Measurements from ENCODE around the gene SDK1. TPM values are rescaled to one million over a fixed set of nuclear protein-coding genes. Genes with fewer than 3 reads are reported as not detected.

Gene SDK1
- total and polyA plus RNA-seq, 4 donors: 1.9 to 46.3 (median 12.4) TPM

DNA sequence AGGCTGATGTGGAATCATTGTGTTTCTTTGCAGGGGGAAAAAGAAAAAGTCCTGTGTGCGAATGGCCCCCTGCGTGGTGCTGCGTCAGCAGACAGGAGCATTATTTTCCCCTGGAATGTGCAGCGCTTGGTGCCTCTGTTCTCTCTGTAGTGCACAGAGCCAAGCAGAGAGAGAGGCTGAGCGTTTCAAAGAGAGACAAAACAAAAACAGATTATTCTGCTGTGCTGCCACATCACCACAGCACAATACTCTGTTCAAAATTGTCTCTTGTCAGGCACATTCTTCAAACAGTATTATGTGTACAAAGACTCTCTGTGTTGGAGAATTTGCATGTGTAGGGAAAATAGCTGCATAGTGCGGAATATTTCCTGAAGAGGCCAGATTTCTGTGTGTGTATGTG, 609.0 kb downstream of the SDK1 start:
- DNase-seq (no peak), ATAC-seq (ENCODE audit: low FRiP score) (no peak)
- Histone ChIP-seq H3K36me3 (ENCODE audit: control insufficient read depth in 1 of 2, insufficient read depth in 2 of 2, low read length in 1 of 2) (no peaks in the 10 kb centered on the region), H3K4me1 (ENCODE audit: control insufficient read depth in 1 of 2, insufficient read depth in 2 of 2, low read length in 2 of 2) (no peaks in the 10 kb centered on the region), H3K9me3 (ENCODE audit: control insufficient read depth, low read length) (no peaks in the 10 kb centered on the region), H3K27me3 (ENCODE audit: control insufficient read depth in 1 of 2, insufficient read depth in 2 of 2, low read length in 1 of 2) (no peaks in the 10 kb centered on the region), H3K27ac (ENCODE audit: low read depth in 1 of 2, low read length in 2 of 2) (no peak overlapping the region), H3K4me3 (ENCODE audit: low read length in 2 of 2) (no peak overlapping the region)
- 92 to 93% methylated on average over 6 of the region's 6 CpGs for WGBS, 2 donors
- intact Hi-C loops (cut with DNase I): no loop called here

DNA sequence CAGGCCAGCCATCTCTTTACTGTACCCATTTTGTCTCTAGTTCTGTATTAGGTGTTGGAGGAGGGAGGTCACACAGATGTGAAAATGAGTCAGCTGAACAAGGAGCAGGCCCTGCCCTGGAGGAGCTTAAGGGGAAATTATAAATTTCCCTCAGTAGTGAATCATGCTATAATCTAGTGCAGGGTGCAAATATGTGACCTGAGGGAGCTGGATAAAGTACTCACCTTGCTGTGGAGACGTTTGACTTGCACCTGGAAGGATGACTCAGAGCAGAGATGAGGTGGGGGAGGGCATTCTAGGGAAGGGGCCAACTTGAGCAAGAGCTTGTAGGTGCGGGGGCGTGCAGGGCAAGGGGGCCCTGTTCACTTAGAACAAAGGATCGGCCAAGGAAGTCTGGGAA, 610.6 kb downstream of the SDK1 start:
- ATAC-seq (ENCODE audit: low FRiP score) (no peak), DNase-seq (no peak)
- WGBS, 2 donors: 85 to 87% methylated on average over 4 of the region's 4 CpGs
- H3K4me3 ChIP-seq (ENCODE audit: low read length in 2 of 2): no peak overlapping the region
- H3K9me3 ChIP-seq (ENCODE audit: control insufficient read depth, low read length): no peaks in the 10 kb centered on the region
- no peaks in the 10 kb centered on the region for H3K36me3 ChIP-seq (ENCODE audit: control insufficient read depth in 1 of 2, insufficient read depth in 2 of 2, low read length in 1 of 2)
- no peaks in the 10 kb centered on the region for H3K4me1 ChIP-seq (ENCODE audit: control insufficient read depth in 1 of 2, insufficient read depth in 2 of 2, low read length in 2 of 2)
- intact Hi-C loops (cut with DNase I): no loop called here
- H3K27ac ChIP-seq (ENCODE audit: low read depth in 1 of 2, low read length in 2 of 2): no peak overlapping the region
- no peaks in the 10 kb centered on the region for H3K27me3 ChIP-seq (ENCODE audit: control insufficient read depth in 1 of 2, insufficient read depth in 2 of 2, low read length in 1 of 2)

DNA sequence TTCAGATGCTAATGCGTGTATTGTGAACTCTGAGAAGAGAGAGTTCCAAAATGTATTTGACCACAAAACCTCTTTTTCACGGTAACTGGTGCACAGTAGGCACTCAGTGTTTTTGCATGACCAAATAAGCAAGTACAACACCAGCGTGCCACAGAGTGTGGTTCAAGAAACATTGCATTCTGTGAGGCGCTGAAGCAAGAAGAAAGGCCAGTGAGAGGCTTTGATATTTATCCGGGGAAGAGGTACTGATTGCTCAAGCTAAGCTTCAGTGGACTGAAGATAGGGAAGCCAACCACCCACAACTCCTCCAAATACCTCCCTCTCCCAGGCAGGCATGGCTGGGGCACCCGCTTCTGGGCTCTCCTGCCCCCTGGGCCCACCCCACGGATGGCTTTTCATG, 611.2 kb downstream of the SDK1 start:
- 91% methylated on average over 7 of the region's 7 CpGs for WGBS, 2 donors
- DNase-seq (no peak), ATAC-seq (ENCODE audit: low FRiP score) (no peak)
- Histone ChIP-seq H3K36me3 (ENCODE audit: control insufficient read depth in 1 of 2, insufficient read depth in 2 of 2, low read length in 1 of 2) (no peaks in the 10 kb centered on the region), H3K4me3 (ENCODE audit: low read length in 2 of 2) (no peak overlapping the region), H3K27ac (ENCODE audit: low read depth in 1 of 2, low read length in 2 of 2) (no peak overlapping the region), H3K27me3 (ENCODE audit: control insufficient read depth in 1 of 2, insufficient read depth in 2 of 2, low read length in 1 of 2) (no peaks in the 10 kb centered on the region), H3K4me1 (ENCODE audit: control insufficient read depth in 1 of 2, insufficient read depth in 2 of 2, low read length in 2 of 2) (no peaks in the 10 kb centered on the region), H3K9me3 (ENCODE audit: control insufficient read depth, low read length) (no peaks in the 10 kb centered on the region)
- intact Hi-C loops (cut with DNase I): no loop called here

DNA sequence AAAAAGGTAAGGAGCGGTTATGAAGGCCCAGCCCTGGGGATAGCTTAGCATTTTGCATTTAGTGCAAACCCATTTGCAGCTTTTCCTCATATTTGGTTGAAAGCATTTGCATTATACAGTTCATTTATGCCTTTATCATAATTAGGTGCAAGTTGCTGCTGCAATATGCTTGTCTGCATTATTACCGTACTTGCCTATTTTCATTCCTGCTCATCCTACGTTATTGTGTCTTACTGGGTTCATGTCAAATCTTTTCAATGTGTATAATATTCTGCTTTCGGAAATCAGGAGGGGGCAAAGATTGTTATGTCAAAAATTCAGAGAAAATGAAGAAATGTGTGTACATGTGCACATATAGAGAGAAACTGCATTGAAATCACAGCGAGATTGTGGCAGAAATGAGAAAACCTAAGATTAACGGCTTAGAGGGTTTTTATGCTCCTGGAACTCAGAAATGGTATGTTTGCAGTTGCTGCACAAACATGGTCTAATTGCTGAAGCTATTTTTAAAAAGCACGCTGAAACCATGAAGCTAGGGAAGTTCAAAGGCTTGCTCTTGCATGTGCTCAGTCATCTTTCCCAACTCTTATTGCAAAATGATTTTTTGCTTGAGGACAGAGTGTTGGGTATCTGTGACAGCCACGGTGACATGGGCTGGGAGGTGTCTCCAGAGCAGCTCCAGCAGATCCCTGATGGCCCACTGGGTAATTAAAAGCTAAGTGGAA, 613.2 kb downstream of the SDK1 start:
- intact Hi-C loops (cut with DNase I): no loop called here
- 88 to 89% methylated on average over 8 of the region's 8 CpGs for WGBS, 2 donors
- H3K36me3 ChIP-seq (ENCODE audit: control insufficient read depth in 1 of 2, insufficient read depth in 2 of 2, low read length in 1 of 2): no peaks in the 10 kb centered on the region
- H3K4me3 ChIP-seq (ENCODE audit: low read length in 2 of 2): no peak overlapping the region
- no peaks in the 10 kb centered on the region for H3K9me3 ChIP-seq (ENCODE audit: control insufficient read depth, low read length)
- no peaks in the 10 kb centered on the region for H3K27me3 ChIP-seq (ENCODE audit: control insufficient read depth in 1 of 2, insufficient read depth in 2 of 2, low read length in 1 of 2)
- H3K4me1 ChIP-seq (ENCODE audit: control insufficient read depth in 1 of 2, insufficient read depth in 2 of 2, low read length in 2 of 2): no peaks in the 10 kb centered on the region
- no peak overlapping the region for H3K27ac ChIP-seq (ENCODE audit: low read depth in 1 of 2, low read length in 2 of 2)
- no peak for DNase-seq
- ATAC-seq (ENCODE audit: low FRiP score): no peak

DNA sequence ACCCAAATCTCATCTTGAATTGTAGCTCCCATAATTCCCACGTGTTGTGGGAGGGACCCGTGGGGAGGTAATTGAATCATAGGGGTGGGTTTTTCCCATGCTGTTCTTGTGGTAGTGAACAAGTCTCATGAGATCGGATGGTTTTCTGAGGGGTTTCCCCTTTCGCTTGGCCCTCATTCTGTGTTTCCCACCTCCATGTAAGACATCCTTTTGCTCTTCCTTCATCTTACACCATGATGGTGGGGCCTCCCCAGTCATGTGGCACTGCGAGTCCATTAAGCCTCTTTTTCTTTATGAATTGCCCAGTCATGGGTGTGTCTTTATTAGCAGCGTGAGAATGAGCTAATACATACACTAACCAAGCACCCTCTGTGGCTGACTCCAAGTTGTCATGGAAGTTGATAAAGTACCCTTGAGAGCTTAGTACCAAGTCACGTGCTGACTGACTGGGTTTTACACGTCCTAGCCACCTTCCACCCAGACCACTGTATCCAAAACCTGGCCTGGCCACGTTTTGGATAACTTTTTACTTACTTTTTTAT, 614.4 kb downstream of the SDK1 start:
- no peaks in the 10 kb centered on the region for H3K36me3 ChIP-seq (ENCODE audit: control insufficient read depth in 1 of 2, insufficient read depth in 2 of 2, low read length in 1 of 2)
- H3K9me3 ChIP-seq (ENCODE audit: control insufficient read depth, low read length): no peaks in the 10 kb centered on the region
- WGBS, 2 donors: 92 to 93% methylated on average over 9 of the region's 9 CpGs
- no peak for ATAC-seq (ENCODE audit: low FRiP score)
- DNase-seq: no peak
- no peaks in the 10 kb centered on the region for H3K4me1 ChIP-seq (ENCODE audit: control insufficient read depth in 1 of 2, insufficient read depth in 2 of 2, low read length in 2 of 2)
- no peaks in the 10 kb centered on the region for H3K27me3 ChIP-seq (ENCODE audit: control insufficient read depth in 1 of 2, insufficient read depth in 2 of 2, low read length in 1 of 2)
- H3K4me3 ChIP-seq (ENCODE audit: low read length in 2 of 2): no peak overlapping the region
- intact Hi-C loops (cut with DNase I): no loop called here
- no peak overlapping the region for H3K27ac ChIP-seq (ENCODE audit: low read depth in 1 of 2, low read length in 2 of 2)

DNA sequence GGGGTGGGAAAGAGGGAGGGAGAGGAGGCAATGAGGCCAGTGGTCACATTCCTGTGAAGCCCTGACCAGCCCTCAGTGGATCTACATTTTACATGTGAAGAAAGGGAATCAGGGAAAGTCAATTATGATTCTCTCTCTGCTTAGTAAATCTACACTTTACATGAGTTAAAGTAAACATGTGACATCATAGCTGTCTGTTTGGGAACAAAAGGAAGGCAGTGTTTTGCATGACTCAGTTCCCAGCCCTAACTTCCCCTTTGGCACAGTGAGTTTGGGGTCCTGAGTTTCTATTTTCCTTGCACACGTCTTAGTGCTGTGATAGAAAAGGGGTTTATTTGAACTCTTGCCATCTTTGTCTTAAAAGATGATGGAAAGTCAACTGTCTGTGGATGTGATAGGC, 615.1 kb downstream of the SDK1 start:
- no peaks in the 10 kb centered on the region for H3K4me1 ChIP-seq (ENCODE audit: control insufficient read depth in 1 of 2, insufficient read depth in 2 of 2, low read length in 2 of 2)
- WGBS, 2 donors: 43 to 54% methylated on average over 1 of the region's 1 CpG
- intact Hi-C loops (cut with DNase I): no loop called here
- DNase-seq (no peak), ATAC-seq (ENCODE audit: low FRiP score) (no peak)
- H3K36me3 ChIP-seq (ENCODE audit: control insufficient read depth in 1 of 2, insufficient read depth in 2 of 2, low read length in 1 of 2): no peaks in the 10 kb centered on the region
- no peaks in the 10 kb centered on the region for H3K9me3 ChIP-seq (ENCODE audit: control insufficient read depth, low read length)
- H3K4me3 ChIP-seq (ENCODE audit: low read length in 2 of 2): no peak overlapping the region
- H3K27me3 ChIP-seq (ENCODE audit: control insufficient read depth in 1 of 2, insufficient read depth in 2 of 2, low read length in 1 of 2): no peaks in the 10 kb centered on the region
- H3K27ac ChIP-seq (ENCODE audit: low read depth in 1 of 2, low read length in 2 of 2): no peak overlapping the region

DNA sequence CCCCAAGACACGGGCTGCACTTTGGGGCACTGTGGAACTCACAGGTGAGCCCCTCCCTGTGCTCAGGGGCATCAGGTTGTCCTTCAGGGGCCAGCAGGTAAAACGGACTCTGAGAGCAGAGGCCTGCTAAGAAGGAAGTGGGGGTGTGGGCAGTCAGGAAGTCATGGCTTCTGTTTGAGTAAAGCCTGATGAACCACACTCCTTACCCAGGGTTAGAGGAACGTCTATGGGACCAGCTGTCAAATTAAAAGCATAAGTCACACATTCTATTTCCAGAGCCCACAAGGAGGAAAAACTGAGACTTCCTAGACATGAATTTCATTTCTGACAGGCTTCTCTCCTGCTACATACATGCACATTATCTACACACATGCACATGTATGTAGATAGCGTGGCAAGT, 616.4 kb downstream of the SDK1 start:
- intact Hi-C loops (cut with DNase I): no loop called here
- DNase-seq: no peak
- no peak overlapping the region for H3K27ac ChIP-seq (ENCODE audit: low read depth in 1 of 2, low read length in 2 of 2)
- no peak for ATAC-seq (ENCODE audit: low FRiP score)
- H3K9me3 ChIP-seq (ENCODE audit: control insufficient read depth, low read length): no peaks in the 10 kb centered on the region
- no peaks in the 10 kb centered on the region for H3K27me3 ChIP-seq (ENCODE audit: control insufficient read depth in 1 of 2, insufficient read depth in 2 of 2, low read length in 1 of 2)
- H3K4me1 ChIP-seq (ENCODE audit: control insufficient read depth in 1 of 2, insufficient read depth in 2 of 2, low read length in 2 of 2): no peaks in the 10 kb centered on the region
- 81 to 87% methylated on average over 4 of the region's 4 CpGs for WGBS, 2 donors
- H3K4me3 ChIP-seq (ENCODE audit: low read length in 2 of 2): no peak overlapping the region
- no peaks in the 10 kb centered on the region for H3K36me3 ChIP-seq (ENCODE audit: control insufficient read depth in 1 of 2, insufficient read depth in 2 of 2, low read length in 1 of 2)

DNA sequence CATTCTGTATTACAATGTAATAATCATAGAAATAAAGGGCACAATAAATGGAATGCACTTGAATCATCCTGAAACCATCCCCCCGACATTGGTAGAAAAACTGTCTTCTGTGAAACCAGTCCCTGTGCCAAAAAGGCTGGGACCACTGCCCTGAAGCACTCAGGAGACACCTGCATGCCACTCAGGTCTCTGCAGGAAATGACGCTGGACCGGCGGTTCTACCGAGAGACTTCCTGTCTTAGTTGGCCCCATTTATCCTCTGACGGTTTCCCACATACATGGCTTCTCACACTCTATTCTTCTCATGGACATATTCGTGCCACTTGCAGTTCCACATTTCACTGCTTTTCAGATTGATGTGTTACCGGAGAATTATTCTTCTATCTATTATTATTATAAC, 617.5 kb downstream of the SDK1 start:
- intact Hi-C loops (cut with DNase I): no loop called here
- no peak overlapping the region for H3K27ac ChIP-seq (ENCODE audit: low read depth in 1 of 2, low read length in 2 of 2)
- no peaks in the 10 kb centered on the region for H3K9me3 ChIP-seq (ENCODE audit: control insufficient read depth, low read length)
- H3K36me3 ChIP-seq (ENCODE audit: control insufficient read depth in 1 of 2, insufficient read depth in 2 of 2, low read length in 1 of 2): no peaks in the 10 kb centered on the region
- no peak for ATAC-seq (ENCODE audit: low FRiP score)
- no peak overlapping the region for H3K4me3 ChIP-seq (ENCODE audit: low read length in 2 of 2)
- H3K4me1 ChIP-seq (ENCODE audit: control insufficient read depth in 1 of 2, insufficient read depth in 2 of 2, low read length in 2 of 2): no peaks in the 10 kb centered on the region
- 93 to 94% methylated on average over 8 of the region's 8 CpGs for WGBS, 2 donors
- H3K27me3 ChIP-seq (ENCODE audit: control insufficient read depth in 1 of 2, insufficient read depth in 2 of 2, low read length in 1 of 2): no peaks in the 10 kb centered on the region
- DNase-seq: no peak

DNA sequence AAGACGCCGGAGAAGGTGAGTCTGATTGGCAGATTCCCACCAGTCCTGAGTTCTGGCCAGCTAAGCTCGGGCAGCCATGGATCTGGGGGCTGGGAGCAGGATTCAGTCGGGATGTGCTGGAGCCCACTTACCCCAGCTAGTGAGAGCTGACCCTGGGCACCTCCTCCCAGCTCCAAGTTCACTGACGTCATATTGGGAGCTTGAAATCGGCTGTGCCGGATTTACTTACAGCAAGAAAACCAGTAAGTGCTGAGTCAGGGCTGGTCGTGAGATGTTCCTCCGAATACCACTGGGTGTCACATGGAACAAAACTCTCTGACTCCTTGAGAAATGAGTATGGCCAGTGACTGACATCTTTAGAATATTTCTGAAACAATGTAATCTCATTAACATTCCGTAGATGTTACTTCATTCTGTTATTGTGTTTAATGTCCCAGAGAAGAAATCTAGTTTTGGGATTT, 621.2 kb downstream of the SDK1 start:
- WGBS, 2 donors: 26 to 33% methylated on average over 10 of the region's 10 CpGs
- peak; percentile 59 for ATAC-seq (ENCODE audit: low FRiP score)

More for the DNA sequence above, 621.2 kb downstream of the SDK1 start:
- peak in 1 of 2 donors; percentile 66 for DNase-seq
- Histone ChIP-seq H3K27ac (ENCODE audit: low read depth in 1 of 2, low read length in 2 of 2) (no peak overlapping the region), H3K27me3 (ENCODE audit: control insufficient read depth in 1 of 2, insufficient read depth in 2 of 2, low read length in 1 of 2) (no peaks in the 10 kb centered on the region), H3K4me1 (ENCODE audit: control insufficient read depth in 1 of 2, insufficient read depth in 2 of 2, low read length in 2 of 2) (no peaks in the 10 kb centered on the region), H3K9me3 (ENCODE audit: control insufficient read depth, low read length) (no peaks in the 10 kb centered on the region), H3K36me3 (ENCODE audit: control insufficient read depth in 1 of 2, insufficient read depth in 2 of 2, low read length in 1 of 2) (no peaks in the 10 kb centered on the region), H3K4me3 (ENCODE audit: low read length in 2 of 2) (no peak overlapping the region)
- intact Hi-C loops (cut with DNase I): no loop called here
